ENCODE data around the gene SPSB2.

SPSB2 gene

GRCh38 chr12:6860942-6861341 lies 12.2 kb downstream of the SPSB2 start:
- Histone ChIP-seq H3K27ac (ENCODE audit: low read depth, low read length, severe bottlenecking) (no peak overlapping the region), H3K4me3 (ENCODE audit: extremely low read depth, insufficient read depth, low read length, poor library complexity, severe bottlenecking) (no peak overlapping the region), H3K36me3 (ENCODE audit: control insufficient read depth, insufficient read depth, low read length) (peaks cover 96% of the 10 kb centered on the region), H3K9me3 (ENCODE audit: control insufficient read depth, low read length) (no peaks in the 10 kb centered on the region), H3K4me1 (ENCODE audit: control insufficient read depth, insufficient read depth, low read length, poor library complexity, severe bottlenecking) (no peaks in the 10 kb centered on the region)
- WGBS, 2 experiments (ENCODE audit: insufficient coverage in 2 of 2) = 94 to 95% methylated on average over 6 of the region's 7 CpGs

GRCh38 chr12:6860116-6860515 lies 13.0 kb downstream of the SPSB2 start:
- Histone ChIP-seq H3K4me3 (ENCODE audit: extremely low read depth, insufficient read depth, low read length, poor library complexity, severe bottlenecking) (no peak overlapping the region), H3K9me3 (ENCODE audit: control insufficient read depth, low read length) (no peaks in the 10 kb centered on the region), H3K27ac (ENCODE audit: low read depth, low read length, severe bottlenecking) (no peak overlapping the region), H3K36me3 (ENCODE audit: control insufficient read depth, insufficient read depth, low read length) (peaks cover 98% of the 10 kb centered on the region), H3K4me1 (ENCODE audit: control insufficient read depth, insufficient read depth, low read length, poor library complexity, severe bottlenecking) (no peaks in the 10 kb centered on the region)
- WGBS, 2 experiments (ENCODE audit: insufficient coverage in 2 of 2) = 91 to 96% methylated on average over 9 of the region's 9 CpGs

GRCh38 chr12:6858799-6859198 lies 14.3 kb downstream of the SPSB2 start:
- Histone ChIP-seq H3K4me1 (ENCODE audit: control insufficient read depth, insufficient read depth, low read length, poor library complexity, severe bottlenecking) (peaks cover 6% of the 10 kb centered on the region), H3K4me3 (ENCODE audit: extremely low read depth, insufficient read depth, low read length, poor library complexity, severe bottlenecking) (no peak overlapping the region), H3K36me3 (ENCODE audit: control insufficient read depth, insufficient read depth, low read length) (peaks cover 91% of the 10 kb centered on the region), H3K27ac (ENCODE audit: low read depth, low read length, severe bottlenecking) (no peak overlapping the region), H3K9me3 (ENCODE audit: control insufficient read depth, low read length) (no peaks in the 10 kb centered on the region)
- 88 to 100% methylated on average over 1 of the region's 2 CpGs for WGBS, 2 experiments (ENCODE audit: insufficient coverage in 2 of 2)

- no peak overlapping the region for H3K27ac ChIP-seq (ENCODE audit: low read depth, low read length, severe bottlenecking)
- no peaks in the 10 kb centered on the region for H3K9me3 ChIP-seq (ENCODE audit: control insufficient read depth, low read length)
- H3K4me1 ChIP-seq (ENCODE audit: control insufficient read depth, insufficient read depth, low read length, poor library complexity, severe bottlenecking) = peaks cover 14% of the 10 kb centered on the region
- peaks cover 60% of the 10 kb centered on the region for H3K36me3 ChIP-seq (ENCODE audit: control insufficient read depth, insufficient read depth, low read length)
- H3K4me3 ChIP-seq (ENCODE audit: extremely low read depth, insufficient read depth, low read length, poor library complexity, severe bottlenecking) = no peak overlapping the region
- 93 to 98% methylated on average over 9 to 14 of the region's 14 CpGs for WGBS, 2 experiments (ENCODE audit: insufficient coverage in 2 of 2)
Measured at GRCh38 chr12:6855322-6855721, 17.8 kb downstream of the SPSB2 start.

- no peaks in the 10 kb centered on the region for H3K9me3 ChIP-seq (ENCODE audit: control insufficient read depth, low read length)
- 90 to 97% methylated on average over 4 to 6 of the region's 6 CpGs for WGBS, 2 experiments (ENCODE audit: insufficient coverage in 2 of 2)
- H3K4me1 ChIP-seq (ENCODE audit: control insufficient read depth, insufficient read depth, low read length, poor library complexity, severe bottlenecking) = peaks cover 21% of the 10 kb centered on the region
- no peak overlapping the region for H3K27ac ChIP-seq (ENCODE audit: low read depth, low read length, severe bottlenecking)
- no peak overlapping the region for H3K4me3 ChIP-seq (ENCODE audit: extremely low read depth, insufficient read depth, low read length, poor library complexity, severe bottlenecking)
- H3K36me3 ChIP-seq (ENCODE audit: control insufficient read depth, insufficient read depth, low read length) = peaks cover 61% of the 10 kb centered on the region
Measured at GRCh38 chr12:6854036-6854435, 19.1 kb downstream of the SPSB2 start.

GRCh38 chr12:6853626-6854025 lies 19.5 kb downstream of the SPSB2 start:
- peak overlapping the region; percentile 72 for H3K4me3 ChIP-seq (ENCODE audit: extremely low read depth, insufficient read depth, low read length, poor library complexity, severe bottlenecking)
- peak overlapping the region; percentile 86 for H3K27ac ChIP-seq (ENCODE audit: low read depth, low read length, severe bottlenecking)
- peaks cover 21% of the 10 kb centered on the region for H3K4me1 ChIP-seq (ENCODE audit: control insufficient read depth, insufficient read depth, low read length, poor library complexity, severe bottlenecking)
- WGBS, 2 experiments (ENCODE audit: insufficient coverage in 2 of 2) = 100% methylated on average over 1 of the region's 1 CpG; no CpG with 5 or more reads in 1 of the 2 experiments
- no peaks in the 10 kb centered on the region for H3K9me3 ChIP-seq (ENCODE audit: control insufficient read depth, low read length)
- H3K36me3 ChIP-seq (ENCODE audit: control insufficient read depth, insufficient read depth, low read length) = peaks cover 61% of the 10 kb centered on the region

- peak overlapping the region; percentile 86 for H3K27ac ChIP-seq (ENCODE audit: low read depth, low read length, severe bottlenecking)
- no peaks in the 10 kb centered on the region for H3K9me3 ChIP-seq (ENCODE audit: control insufficient read depth, low read length)
- WGBS, 2 experiments (ENCODE audit: insufficient coverage in 2 of 2) = 0 to 1% methylated on average over 9 to 14 of the region's 18 CpGs
- peaks cover 21% of the 10 kb centered on the region for H3K4me1 ChIP-seq (ENCODE audit: control insufficient read depth, insufficient read depth, low read length, poor library complexity, severe bottlenecking)
- peak overlapping the region; percentile 72 for H3K4me3 ChIP-seq (ENCODE audit: extremely low read depth, insufficient read depth, low read length, poor library complexity, severe bottlenecking)
- peaks cover 59% of the 10 kb centered on the region for H3K36me3 ChIP-seq (ENCODE audit: control insufficient read depth, insufficient read depth, low read length)
Measured at GRCh38 chr12:6852651-6853354, 20.3 kb downstream of the SPSB2 start.

GRCh38 chr12:6851921-6852650 lies 21.0 kb downstream of the SPSB2 start, which contains the start of gene USP5:
TSS of gene USP5 (plus strand) at chr12:6852150. CDS start at chr12:6852180, 30 bp downstream.
- WGBS, 2 experiments (ENCODE audit: insufficient coverage in 2 of 2) = 0 to 1% methylated on average over 59 to 62 of the region's 65 CpGs
- Histone ChIP-seq H3K4me1 (ENCODE audit: control insufficient read depth, insufficient read depth, low read length, poor library complexity, severe bottlenecking) (peaks cover 21% of the 10 kb centered on the region), H3K4me3 (ENCODE audit: extremely low read depth, insufficient read depth, low read length, poor library complexity, severe bottlenecking) (peak within 1 kb of the TSS; percentile 72), H3K27ac (ENCODE audit: low read depth, low read length, severe bottlenecking) (peak within 1 kb of the TSS; percentile 86), H3K36me3 (ENCODE audit: control insufficient read depth, insufficient read depth, low read length) (peaks cover 58% of the 10 kb centered on the region), H3K9me3 (ENCODE audit: control insufficient read depth, low read length) (no peaks in the 10 kb centered on the region)

- Histone ChIP-seq H3K9me3 (ENCODE audit: control insufficient read depth, low read length) (no peaks in the 10 kb centered on the region), H3K36me3 (ENCODE audit: control insufficient read depth, insufficient read depth, low read length) (peaks cover 58% of the 10 kb centered on the region), H3K4me1 (ENCODE audit: control insufficient read depth, insufficient read depth, low read length, poor library complexity, severe bottlenecking) (peaks cover 21% of the 10 kb centered on the region), H3K4me3 (ENCODE audit: extremely low read depth, insufficient read depth, low read length, poor library complexity, severe bottlenecking) (peak within 1 kb of the TSS; percentile 72), H3K27ac (ENCODE audit: low read depth, low read length, severe bottlenecking) (peak within 1 kb of the TSS; percentile 86)
- WGBS, 2 experiments (ENCODE audit: insufficient coverage in 2 of 2) = 0 to 1% methylated on average over 20 to 25 of the region's 37 CpGs
Measured at GRCh38 chr12:6851153-6851920, 21.8 kb downstream of the SPSB2 start, which contains the start of gene CDCA3. TSS of gene CDCA3 (minus strand) at chr12:6851286. CDS start at chr12:6850952, 334 bp downstream.

GRCh38 chr12:6850796-6851152 lies 22.3 kb downstream of the SPSB2 start:
- H3K4me1 ChIP-seq (ENCODE audit: control insufficient read depth, insufficient read depth, low read length, poor library complexity, severe bottlenecking) = peaks cover 21% of the 10 kb centered on the region
- peaks cover 58% of the 10 kb centered on the region for H3K36me3 ChIP-seq (ENCODE audit: control insufficient read depth, insufficient read depth, low read length)
- WGBS, 2 experiments (ENCODE audit: insufficient coverage in 2 of 2) = 12 to 14% methylated on average over 13 to 14 of the region's 16 CpGs
- peak overlapping the region; percentile 72 for H3K4me3 ChIP-seq (ENCODE audit: extremely low read depth, insufficient read depth, low read length, poor library complexity, severe bottlenecking)
- H3K9me3 ChIP-seq (ENCODE audit: control insufficient read depth, low read length) = no peaks in the 10 kb centered on the region
- H3K27ac ChIP-seq (ENCODE audit: low read depth, low read length, severe bottlenecking) = peak overlapping the region; percentile 86
